Measurements from ENCODE around the gene AP3S2. TPM values are rescaled to one million over a fixed set of nuclear protein-coding genes. Genes with fewer than 3 reads are reported as not detected.

Gene AP3S2
- total and polyA plus RNA-seq, 2 experiments from 2014 or later, result 9.4 to 93.3 TPM

- ATAC-seq, result no peak
- Mint-ChIP-seq H3K36me3 (ENCODE audit: low read depth) (peaks cover 3% of the 10 kb centered on the region; the same call in 1 of the 3 replicates), H3K27ac (no peak overlapping the region), H3K4me1 (peaks cover 22% of the 10 kb centered on the region), H3K27me3 (ENCODE audit: insufficient read depth, low read depth, poor library complexity) (peaks cover 8% of the 10 kb centered on the region), H3K9me3 (peaks cover 8% of the 10 kb centered on the region; the same call in 2 of the 3 replicates), H3K4me3 (no peak overlapping the region)
- Histone ChIP-seq H3K27me3 (ENCODE audit: insufficient read depth) (no peaks in the 10 kb centered on the region), H3K27ac (ENCODE audit: low read depth) (no peak overlapping the region), H4K20me1 (replicated peaks; ENCODE audit: insufficient read depth) (no peaks in the 10 kb centered on the region), H3F3A (replicated peaks; ENCODE audit: low read depth) (no peaks in the 10 kb centered on the region), H3K4me3 (no peak overlapping the region), H3K36me3 (ENCODE audit: insufficient read depth) (no peaks in the 10 kb centered on the region), H3K4me2 (no peak overlapping the region), H3K9me2 (ENCODE audit: insufficient read depth) (peaks cover 3% of the 10 kb centered on the region; the same call in 1 of the 2 replicates), H2AFZ (no peak overlapping the region), H3K79me2 (replicated peaks; ENCODE audit: insufficient read depth) (no peaks in the 10 kb centered on the region), H3K4me1 (ENCODE audit: insufficient read depth) (peaks cover 17% of the 10 kb centered on the region)
- no peak for TF ChIP-seq REST (IDR thresholded peaks at IDR 0.05; ENCODE audit: unreplicated experiment)
- DNase-seq (ENCODE audit: low spot score), result no peak
Measured at GRCh38 chr15:89785774-89786140, 108.0 kb downstream of the AP3S2 start.

- Mint-ChIP-seq H3K27ac (no peak overlapping the region), H3K4me1 (peaks cover 22% of the 10 kb centered on the region), H3K9me3 (peaks cover 8% of the 10 kb centered on the region; the same call in 2 of the 3 replicates), H3K27me3 (ENCODE audit: insufficient read depth, low read depth, poor library complexity) (peaks cover 9% of the 10 kb centered on the region), H3K36me3 (ENCODE audit: low read depth) (peaks cover 3% of the 10 kb centered on the region; the same call in 1 of the 3 replicates), H3K4me3 (no peak overlapping the region)
- no peaks in the 10 kb centered on the region for H4K20me1 ChIP-seq (replicated peaks; ENCODE audit: insufficient read depth)
- no peak overlapping the region for H2AFZ ChIP-seq
- H3K4me2 ChIP-seq, result no peak overlapping the region
- no peak overlapping the region for H3K4me3 ChIP-seq
- no peak for ATAC-seq
- no peaks in the 10 kb centered on the region for H3K79me2 ChIP-seq (replicated peaks; ENCODE audit: insufficient read depth)
- peaks cover 17% of the 10 kb centered on the region for H3K4me1 ChIP-seq (ENCODE audit: insufficient read depth)
- no peak overlapping the region for H3K27ac ChIP-seq (ENCODE audit: low read depth)
- DNase-seq (ENCODE audit: low spot score), result no peak
- no peak for TF ChIP-seq ETS1 (IDR thresholded peaks at IDR 0.05)
- no peak for TF ChIP-seq CTCF (conservative IDR thresholded peaks at IDR 0.05; ENCODE audit: low read depth in 2 of 2)
- TF ChIP-seq ZNF331 (CRISPR knock-in tag; IDR thresholded peaks at IDR 0.05; ENCODE audit: low read depth), result no peak
- no peak for TF ChIP-seq JUNB (IDR thresholded peaks at IDR 0.05; ENCODE audit: unreplicated experiment)
- no peak for TF ChIP-seq EZH2phosphoT487 (IDR thresholded peaks at IDR 0.05; ENCODE audit: unreplicated experiment)
- TF ChIP-seq ZNF114 (CRISPR knock-in tag; IDR thresholded peaks at IDR 0.05), result no peak
- TF ChIP-seq STAT1 (IDR thresholded peaks at IDR 0.05; ENCODE audit: unreplicated experiment), result no peak
- no peak for TF ChIP-seq NANOG (IDR thresholded peaks at IDR 0.05; ENCODE audit: borderline replicate concordance)
- TF ChIP-seq CREB1 (CRISPR knock-in tag; IDR thresholded peaks at IDR 0.05; ENCODE audit: low read depth), result no peak
- H3K27me3 ChIP-seq (ENCODE audit: insufficient read depth), result no peaks in the 10 kb centered on the region
- H3K9me2 ChIP-seq (ENCODE audit: insufficient read depth), result peaks cover 3% of the 10 kb centered on the region; the same call in 1 of the 2 replicates
- no peaks in the 10 kb centered on the region for H3F3A ChIP-seq (replicated peaks; ENCODE audit: low read depth)
- no peaks in the 10 kb centered on the region for H3K36me3 ChIP-seq (ENCODE audit: insufficient read depth)
Measured at GRCh38 chr15:89785064-89785773, 108.6 kb downstream of the AP3S2 start.

Measured in GM23338 (cell line).